Measurements from ENCODE around the gene OPRL1.

OPRL1 gene

GRCh38 chr20:64056889-64057627, 22.8 kb upstream of the OPRL1 start:
- no peak for DNase-seq

- DNase-seq = peak; percentile 70
Measured at GRCh38 chr20:64057628-64058498, 22.0 kb upstream of the OPRL1 start.

- DNase-seq = no peak
Measured at GRCh38 chr20:64058536-64058935, 21.3 kb upstream of the OPRL1 start.

- DNase-seq = no peak
Measured at GRCh38 chr20:64062276-64062595, 17.6 kb upstream of the OPRL1 start.

- DNase-seq = peak; percentile 97
Measured at GRCh38 chr20:64062596-64063388, 17.1 kb upstream of the OPRL1 start, which contains the start of gene TCEA2. Gene TCEA2 (plus strand): TSS chr20:64063198. CDS start chr20:64063313, 115 bp downstream.

- no peak for DNase-seq
Measured at GRCh38 chr20:64063389-64064144, 16.3 kb upstream of the OPRL1 start.

- DNase-seq = no peak
Measured at GRCh38 chr20:64064145-64064698, 15.7 kb upstream of the OPRL1 start.

- no peak for DNase-seq
Measured at GRCh38 chr20:64065062-64065973, 14.6 kb upstream of the OPRL1 start.

GRCh38 chr20:64065974-64066343, 13.9 kb upstream of the OPRL1 start:
- DNase-seq = no peak

GRCh38 chr20:64067005-64067632, 12.8 kb upstream of the OPRL1 start:
- no peak for DNase-seq

- no peak for DNase-seq
Measured at GRCh38 chr20:64067733-64068307, 12.1 kb upstream of the OPRL1 start.

- no peak for DNase-seq
Measured at GRCh38 chr20:64068386-64069208, 11.3 kb upstream of the OPRL1 start.

GRCh38 chr20:64069209-64069613, 10.7 kb upstream of the OPRL1 start:
- no peak for DNase-seq

GRCh38 chr20:64069614-64070243, 10.2 kb upstream of the OPRL1 start:
- DNase-seq = no peak

- DNase-seq = no peak
Measured at GRCh38 chr20:64070244-64070993, 9.5 kb upstream of the OPRL1 start.

GRCh38 chr20:64071341-64072332, 8.2 kb upstream of the OPRL1 start:
- no peak for DNase-seq

Data from NCI-H2171 (cell line).